ENCODE results near the gene SAMSN1.

- TF ChIP-seq POLR2A (IDR thresholded peaks at IDR 0.05) (no peak), POLR2AphosphoS5 (IDR thresholded peaks at IDR 0.05) (no peak), CTCF (IDR thresholded peaks at IDR 0.05) (no peak), EP300 (IDR thresholded peaks at IDR 0.05) (no peak)
Observed at GRCh38 chr21:14453339-14454015, 92.6 kb downstream of the SAMSN1 start.

Measured in suprapubic skin (tissue), 4 donors.